Bronchial epithelial cell (primary cell): Measurements from ENCODE around the gene RTBDN. TPM values are rescaled to one million over a fixed set of nuclear protein-coding genes. Genes with fewer than 3 reads are reported as not detected.
"Not testable (repeated sequence)": the region's sequence is repeated elsewhere in the genome, so short reads cannot be mapped to it uniquely, and the experiment has no call there.

ENCODE experiments used
- DNase-seq: peaks from one replicate; pipeline ENCODE4 v3.0.0-alpha.2; 2010; ENCODE audit warnings: low read depth
- FAIRE-seq: peaks from 2 replicates; lab custom pipeline; 2011; peaks lifted over from hg19 to GRCh38; lab: Jason Lieb, UNC
- H3K27me3 ChIP-seq: 2 replicates; pipeline ENCODE4 v1.5.1; 2011; ENCODE audit warnings: low read length; ENCODE audit not compliant: control insufficient read depth, insufficient read depth
- H3K36me3 ChIP-seq: 2 replicates; pipeline ENCODE4 v1.5.1; 2011; ENCODE audit warnings: low read length; ENCODE audit not compliant: control insufficient read depth, insufficient read depth
- H3K4me3 ChIP-seq: 2 replicates; pipeline ENCODE4 v1.5.1; 2011; ENCODE audit warnings: mild to moderate bottlenecking, low read depth, low read length, control low read depth
- CTCF ChIP-seq: IDR thresholded peaks from 2 replicates; pipeline ENCODE4 v1.5.1; 2011; ENCODE audit warnings: mild to moderate bottlenecking, moderate library complexity, low read length, control low read depth, inconsistent platforms; ENCODE audit not compliant: insufficient read depth, severe bottlenecking
- total RNA-seq: library from RNA; depleted of rRNA; stranded (reverse); fragments of >200 nt; gene quantifications from 2 replicates; pipeline ENCODE4 v1.2.1, GENCODE V29; 2014

RTBDN gene
- total RNA-seq, 1 donor from 2014 or later, result not detected

- DNase-seq, result no peak
- no peak for TF ChIP-seq CTCF
Observed at GRCh38 chr19:12800923-12801465, 33.4 kb downstream of the RTBDN start.

GRCh38 chr19:12800466-12800770 lies 34.0 kb downstream of the RTBDN start:
- DNase-seq, result no peak
- FAIRE-seq, result no peak
- Histone ChIP-seq H3K36me3 (peaks cover 11% of the 10 kb centered on the region), H3K4me3 (peak overlapping the region; percentile 74), H3K27me3 (no peaks in the 10 kb centered on the region)
- no peak for TF ChIP-seq CTCF

More at GRCh38 chr19:12800923-12801465, 33.4 kb downstream of the RTBDN start:
- Histone ChIP-seq H3K4me3 (peak overlapping the region; percentile 74), H3K36me3 (peaks cover 11% of the 10 kb centered on the region), H3K27me3 (no peaks in the 10 kb centered on the region)
- FAIRE-seq, result no peak

DNA sequence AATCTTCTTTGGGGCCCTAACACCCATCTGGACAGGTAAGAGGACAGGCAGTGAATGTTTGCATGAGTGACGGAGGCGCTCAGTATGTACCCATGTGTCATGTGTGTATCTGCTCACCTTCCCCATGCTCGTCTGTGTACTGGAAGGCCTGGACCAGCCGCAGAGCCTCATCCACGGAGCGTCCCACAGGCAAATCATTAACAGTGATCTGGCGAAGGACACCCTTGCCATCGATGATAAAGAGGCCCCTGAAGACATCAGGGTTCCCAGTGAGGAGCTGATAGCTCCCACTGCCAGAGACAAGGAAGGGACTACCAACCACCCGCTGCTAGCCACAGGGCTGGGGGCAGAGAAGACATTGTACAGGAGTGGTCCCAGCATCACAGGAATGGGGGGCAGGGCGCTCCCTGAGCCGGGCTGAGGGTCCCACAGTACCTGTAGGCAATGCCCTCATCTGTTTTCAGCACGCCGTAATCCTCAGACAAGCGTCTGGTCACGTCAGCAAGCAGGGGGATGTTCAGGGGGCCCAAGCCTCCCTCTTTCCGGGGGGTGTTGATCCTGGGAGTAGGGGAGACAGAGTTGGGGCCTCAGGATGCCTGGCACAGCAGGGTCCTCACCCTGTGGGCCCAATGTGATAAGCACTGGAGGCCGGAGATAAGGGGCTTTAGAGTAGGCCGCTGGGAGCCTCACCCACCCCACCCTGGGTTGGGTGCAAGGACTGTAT lies 34.5 kb downstream of the RTBDN start:
- no peak overlapping the region for H3K4me3 ChIP-seq
- no peak for TF ChIP-seq CTCF
- H3K36me3 ChIP-seq, result peaks cover 11% of the 10 kb centered on the region
- DNase-seq (no peak), FAIRE-seq (no peak)
- H3K27me3 ChIP-seq, result no peaks in the 10 kb centered on the region

- FAIRE-seq, H3K27me3 ChIP-seq, DNase-seq, H3K4me3 ChIP-seq: not testable (repeated sequence)
- peaks cover 12% of the 10 kb centered on the region for H3K36me3 ChIP-seq
Observed at GRCh38 chr19:12797607-12798006, 36.8 kb downstream of the RTBDN start.

DNA sequence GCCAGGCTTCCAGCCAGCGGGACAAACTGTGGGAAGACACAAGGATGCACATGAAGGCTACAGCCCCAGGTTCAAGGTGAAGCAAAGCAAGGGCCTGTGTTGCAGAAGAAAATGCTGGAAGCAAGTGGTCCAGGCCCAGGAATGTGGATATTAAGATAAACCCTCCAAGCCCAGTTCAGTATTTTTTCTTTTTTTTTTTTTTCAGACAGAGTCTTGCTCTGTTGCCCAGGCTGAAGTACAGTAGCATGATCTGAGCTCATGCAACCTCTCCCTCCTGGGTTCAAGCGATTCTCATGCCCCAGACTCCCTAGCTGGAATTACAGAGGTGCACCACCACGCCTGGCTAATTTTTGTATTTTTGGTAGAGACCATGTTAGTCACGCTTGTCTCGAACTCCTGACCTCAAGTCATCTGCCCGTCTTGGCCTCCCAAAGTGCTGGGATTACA lies 37.2 kb downstream of the RTBDN start:
- FAIRE-seq (no peak), DNase-seq (no peak)
- TF ChIP-seq CTCF, result no peak

DNA sequence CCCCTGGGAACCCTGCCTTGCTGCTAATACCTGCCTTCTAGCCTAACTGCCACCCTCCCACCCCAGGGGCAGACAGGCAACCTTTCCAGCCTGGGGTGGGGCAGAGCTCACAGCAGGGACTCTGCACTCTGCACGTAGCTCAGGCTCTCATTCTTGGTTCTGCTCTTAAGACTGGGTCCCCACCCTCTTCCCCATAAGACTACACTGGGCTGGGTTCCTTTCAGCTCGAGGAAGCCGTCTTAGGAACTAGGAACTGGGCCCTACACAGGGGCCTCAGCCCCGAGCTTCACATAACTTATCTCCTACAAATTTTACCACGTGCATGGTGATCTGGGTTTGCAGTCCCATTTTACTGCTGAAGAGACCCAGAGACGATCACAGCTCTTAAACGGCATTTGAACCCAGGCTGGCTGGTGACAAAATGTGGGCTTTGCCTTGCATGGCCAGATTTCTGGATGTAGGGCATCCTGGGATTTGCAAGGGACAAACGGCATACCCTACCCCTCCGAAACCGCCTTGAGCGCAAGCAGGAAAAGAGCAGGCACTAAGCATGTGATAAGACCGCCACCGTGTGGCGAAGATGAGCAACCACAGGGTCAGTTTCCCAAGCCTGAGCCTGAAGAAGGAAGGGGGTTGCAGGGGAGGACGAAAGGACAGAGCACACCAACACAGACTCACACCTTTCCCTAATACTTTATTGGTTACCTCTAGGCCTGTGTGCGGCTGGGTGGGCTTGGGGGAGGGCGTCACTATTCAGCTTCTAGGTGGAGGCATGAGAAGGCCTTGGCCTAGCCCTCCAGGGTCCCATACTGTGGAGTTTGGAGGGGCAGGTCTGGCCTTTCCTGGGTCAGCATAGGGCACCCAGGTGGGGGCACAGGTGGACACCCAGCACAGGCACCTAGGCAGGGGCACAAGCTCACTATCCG lies 38.0 kb downstream of the RTBDN start:
- no peak for FAIRE-seq

More for the DNA sequence above, 37.2 kb downstream of the RTBDN start:
- Histone ChIP-seq H3K27me3 (no peaks in the 10 kb centered on the region), H3K4me3 (no peak overlapping the region), H3K36me3 (peaks cover 15% of the 10 kb centered on the region)

More for the DNA sequence above, 38.0 kb downstream of the RTBDN start:
- no peak overlapping the region for H3K4me3 ChIP-seq
- peak; percentile 97 for TF ChIP-seq CTCF
- DNase-seq, result peak; percentile 63
- no peaks in the 10 kb centered on the region for H3K27me3 ChIP-seq
- H3K36me3 ChIP-seq, result peaks cover 21% of the 10 kb centered on the region
